HepG2 (cell line): Measurements from ENCODE around the gene COG4. TPM values are rescaled to one million over a fixed set of nuclear protein-coding genes. Genes with fewer than 3 reads are reported as not detected.

Source experiments
- ATAC-seq: fragments of 200-7000 bp; cut with Tn5 transposase; 3 replicates; pipeline ENCODE4 v1.9.1; 2020; ENCODE audit warnings: mild to moderate bottlenecking, moderate library complexity
- BruUV-seq: library from RNA; stranded (reverse); fragments of 400-500 nt; replicated peaks from 2 replicates; lab custom pipeline; 2021; lab: Mats Ljungman, UMichigan
- CTCF ChIA-PET: fragments of 300-600 bp; formaldehyde crosslinking; extraction: SDS; loops from one replicate; lab custom pipeline; 2021; ENCODE audit warnings: low total read pairs, inconsistent platforms, low intra/inter-chr PET ratio; lab: Yijun Ruan, JAX
- POLR2A ChIA-PET: fragments of 350-600 bp; sonication (Branson Sonifier 250); formaldehyde crosslinking; loops from one replicate; lab custom pipeline; 2020; ENCODE audit warnings: antibody characterized with exemption, inconsistent platforms; lab: Yijun Ruan, JAX
- DNase-seq: peaks from one replicate; pipeline ENCODE4 v3.0.0-alpha.2; 2015; ENCODE audit warnings: low spot score
- FAIRE-seq: peaks from 3 replicates; lab custom pipeline; 2011; peaks lifted over from hg19 to GRCh38; lab: Jason Lieb, UNC
- H2AFZ ChIP-seq: one replicate; pipeline ENCODE4 v1.6.1; 2011; ENCODE audit warnings: low read length, inconsistent platforms
- H3K27ac ChIP-seq: fragments of 300-600 bp; 3 replicates; pipeline ENCODE4 v1.8.0; 2011; ENCODE audit warnings: mixed run types, mild to moderate bottlenecking, mixed read lengths, low read length, inconsistent platforms; ENCODE audit not compliant: insufficient read depth; ENCODE audit errors: extremely low read length
- H3K27me3 ChIP-seq, 2 experiments: fragments of 200-600 bp in 1 of 2; 2 replicates in 1 of 2; 3 replicates in 1 of 2; pipeline versions ENCODE4 v1.6.0 to v1.8.0; 2011; ENCODE audit warnings: low read length in 2 of 2, mild to moderate bottlenecking in 2 of 2, moderate library complexity in 2 of 2, inconsistent platforms in 1 of 2; ENCODE audit not compliant: insufficient read depth in 2 of 2, control insufficient read depth in 1 of 2
- H3K36me3 ChIP-seq, 2 experiments: fragments of 200-600 bp in 1 of 2; replicated peaks in 1 of 2; 2 replicates in 1 of 2; 3 replicates in 1 of 2; pipeline versions ENCODE4 v1.5.1 to v1.8.0; 2011; ENCODE audit warnings: low read length in 2 of 2, inconsistent platforms in 1 of 2; ENCODE audit not compliant: insufficient read depth in 2 of 2, control insufficient read depth in 1 of 2
- H3K4me1 ChIP-seq: 2 replicates; pipeline ENCODE4 v1.5.1; 2012; ENCODE audit warnings: low read length, inconsistent platforms; ENCODE audit not compliant: insufficient read depth
- H3K4me2 ChIP-seq: 2 replicates; pipeline ENCODE4 v1.6.0; 2011; ENCODE audit warnings: low read depth, low read length, inconsistent platforms
- H3K4me3 ChIP-seq, 3 experiments: fragments of 200-600 bp in 1 of 3; sonication (generic), shearing (Covaris generic) in 1 of 3; replicated peaks in 1 of 3; 2 replicates each; pipeline ENCODE4 v1.5.1; 2011 to 2016; ENCODE audit warnings: low read length in 3 of 3, inconsistent platforms in 2 of 3, low read depth in 2 of 3, mild to moderate bottlenecking in 2 of 3, control low read depth in 1 of 3, mixed read lengths in 1 of 3; ENCODE audit not compliant: insufficient read depth in 1 of 3
- H3K79me2 ChIP-seq: one replicate; pipeline ENCODE4 v1.6.1; 2011; ENCODE audit warnings: low read length, inconsistent platforms; ENCODE audit not compliant: insufficient read depth
- H3K9ac ChIP-seq: 2 replicates; pipeline ENCODE4 v1.6.0; 2011; ENCODE audit warnings: mild to moderate bottlenecking, low read depth, low read length, inconsistent platforms; ENCODE audit not compliant: insufficient read depth
- H3K9me3 ChIP-seq: 2 replicates; pipeline ENCODE4 v1.5.1; 2012; ENCODE audit warnings: mild to moderate bottlenecking, low read length
- H4K20me1 ChIP-seq: 2 replicates; pipeline ENCODE4 v1.6.0; 2011; ENCODE audit warnings: inconsistent platforms, mild to moderate bottlenecking, low read length, moderate library complexity; ENCODE audit not compliant: insufficient read depth
- CCDC6 ChIP-seq: sonication (generic); formaldehyde crosslinking; IDR thresholded peaks from 2 replicates; pipeline ENCODE4 v1.8.1; 2022; ENCODE audit warnings: mild to moderate bottlenecking, missing genetic modification reagents, moderate library complexity
- EZH2 ChIP-seq: conservative IDR thresholded peaks from 2 replicates; pipeline ENCODE4 v1.6.1; 2012; ENCODE audit warnings: mild to moderate bottlenecking, low read depth, low read length, moderate library complexity
- GPN1 ChIP-seq: sonication (generic); formaldehyde crosslinking; IDR thresholded peaks from 2 replicates; pipeline ENCODE4 v1.5.1; 2020; ENCODE audit warnings: missing genetic modification reagents, borderline replicate concordance
- MED8 ChIP-seq: sonication (generic); formaldehyde crosslinking; IDR thresholded peaks from 2 replicates; pipeline ENCODE4 v1.8.1; 2023; ENCODE audit warnings: mild to moderate bottlenecking, missing genetic modification reagents; ENCODE audit not compliant: insufficient replicate concordance
- RBFOX2 ChIP-seq: fragments of 200-400 bp; formaldehyde crosslinking; IDR thresholded peaks from 2 replicates; pipeline ENCODE4 v1.6.1; 2017; ENCODE audit warnings: low read depth, mild to moderate bottlenecking, low read length
- RBM22 ChIP-seq: fragments of 200-400 bp; formaldehyde crosslinking; optimal IDR thresholded peaks from 2 replicates; pipeline ENCODE3; 2017; ENCODE audit warnings: mild to moderate bottlenecking, low read length, moderate library complexity
- RERE ChIP-seq: IDR thresholded peaks from 2 replicates; pipeline ENCODE4 v1.6.1; 2016; ENCODE audit warnings: low read depth, missing genetic modification reagents, missing compliant biosample characterization
- TBP ChIP-seq: sonication (generic); formaldehyde crosslinking; IDR thresholded peaks from 2 replicates; pipeline ENCODE4 v1.5.0; 2020; ENCODE audit warnings: missing genetic modification reagents
- XBP1 ChIP-seq: sonication (generic); formaldehyde crosslinking; IDR thresholded peaks from 2 replicates; pipeline ENCODE4 v1.5.0; 2020; ENCODE audit warnings: missing genetic modification reagents
- ZC3H4 ChIP-seq: sonication (generic); formaldehyde crosslinking; IDR thresholded peaks from 2 replicates; pipeline ENCODE4 v1.4.0; 2020; ENCODE audit warnings: missing genetic modification reagents, borderline replicate concordance
- ZNF3 ChIP-seq: IDR thresholded peaks from 2 replicates; pipeline ENCODE4 v1.7.0; 2017; ENCODE audit warnings: inconsistent platforms
- ZNF530 ChIP-seq: sonication (generic); formaldehyde crosslinking; IDR thresholded peaks from 2 replicates; pipeline ENCODE4 v1.5.0; 2020; ENCODE audit warnings: low read depth, mild to moderate bottlenecking, missing genetic modification reagents
- ZNF7 ChIP-seq: IDR thresholded peaks from 2 replicates; pipeline ENCODE4 v1.6.1; 2016; ENCODE audit warnings: missing biosample characterization, missing genetic modification reagents
- WGBS: methylation state at CpG from one replicate; pipeline ENCODE4 v1.1.6; 2017; ENCODE audit warnings: low lambda C conversion rate; 5-methylcytosine and 5-hydroxymethylcytosine counted together
- in situ Hi-C: cut with HindIII; loops from 2 replicates; pipeline ENCODE4 v1.10.0; 2017; ENCODE audit warnings: low pct_unique_long_range_greater_than_20kb; ENCODE audit not compliant: extremely low pct_ligation_motif_present
- intact Hi-C: fragments of 100-400 bp; cut with micrococcal nuclease; formaldehyde crosslinking; loops from one replicate; pipeline ENCODE4 v1.10.0; 2022; ENCODE audit not compliant: unreplicated experiment
- polyA plus RNA-seq, 8 experiments: library from polyadenylated mRNA; depleted of rRNA in 3 of 8; stranded (reverse) in 7 of 8; unstranded in 1 of 8; fragments of >200 nt; fragmentation: Illumina TruSeq in 4 of 8; extraction: Trizol in 4 of 8; gene quantifications; 2 replicates each; pipeline versions ENCODE4 v1.2.1 to v1.2.3, GENCODE V29; 2011 to 2016; ENCODE audit warnings: low read depth in 4 of 8, missing spikeins in 1 of 8, mixed read lengths in 1 of 8; ENCODE audit not compliant: insufficient read depth in 1 of 8
- total RNA-seq, 5 experiments: library from RNA; depleted of rRNA; stranded (reverse); fragments of >200 nt; fragmentation: Illumina TruSeq; extraction: Trizol; gene quantifications; 2 replicates each; pipeline ENCODE4 v1.2.3, GENCODE V29; 2016; ENCODE audit warnings: low read depth in 1 of 5

Gene COG4
- total and polyA plus RNA-seq, 2 of the 13 experiments (the other 11 are each of a cell fraction or from before 2014, with no cell fraction given) = 51.1 to 73.8 TPM

DNA sequence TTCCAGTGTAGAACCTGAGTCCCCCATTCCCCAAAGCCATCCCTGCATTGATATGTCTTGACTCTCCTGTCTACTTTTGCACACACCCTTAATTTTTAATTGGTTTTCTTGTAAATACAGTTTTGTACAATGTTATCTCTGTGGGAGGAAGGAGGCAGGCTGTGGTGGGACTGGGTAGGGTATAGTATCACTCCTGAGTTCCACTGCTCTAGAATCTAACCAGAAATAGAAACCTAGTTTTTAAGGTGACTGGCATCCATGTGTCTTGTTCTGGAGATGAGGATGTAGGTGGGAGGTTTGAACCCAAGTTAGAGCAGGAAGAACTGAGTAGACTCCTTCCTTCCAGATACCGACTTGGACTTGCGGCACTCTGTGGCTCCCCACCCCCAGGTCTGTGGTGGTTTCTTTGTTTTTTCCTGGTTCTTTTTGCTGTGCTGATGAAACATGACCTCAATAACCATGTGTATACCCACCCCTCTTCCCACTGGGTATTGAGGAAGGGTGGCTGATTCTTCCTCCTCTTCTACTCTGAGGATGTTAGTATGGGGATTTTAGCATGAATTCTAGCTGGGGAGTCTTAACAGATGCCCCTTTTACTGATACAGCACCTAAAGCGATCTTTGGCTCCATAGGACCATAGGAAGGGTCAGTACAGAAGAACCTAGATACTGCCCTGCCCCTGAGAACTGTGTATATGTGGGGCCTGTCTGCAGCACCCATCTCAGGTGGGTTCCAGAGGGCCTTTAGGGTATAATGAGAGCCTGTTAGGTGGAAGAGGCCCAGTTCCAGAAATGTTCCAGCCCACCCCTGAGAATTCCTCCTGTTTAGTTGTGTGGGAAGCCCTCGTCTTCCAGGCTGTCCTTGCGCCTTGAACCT lies 48.9 kb upstream of the COG4 start:
- Histone ChIP-seq H3K27ac (no peak overlapping the region), H3K4me3 (no peak overlapping the region), H4K20me1 (peaks cover 21% of the 10 kb centered on the region; the same call in 1 of the 2 replicates), H3K9ac (no peak overlapping the region), H3K79me2 (no peaks in the 10 kb centered on the region), H2AFZ (no peak overlapping the region), H3K36me3 (peaks cover 52 to 72% of the 10 kb centered on the region in 2 experiments), H3K4me1 (no peaks in the 10 kb centered on the region), H3K27me3 (no peaks in the 10 kb centered on the region), H3K9me3 (no peaks in the 10 kb centered on the region), H3K4me2 (no peak overlapping the region)
- ChIA-PET CTCF (no interaction called here), POLR2A (no interaction called here)
- ATAC-seq (no peak), DNase-seq (no peak), FAIRE-seq (no peak)
- intact Hi-C loops (no loop called here), in situ Hi-C loops (no loop called here)
- TSS peak; percentile 25 for BruUV-seq
- no peak for TF ChIP-seq ZC3H4 (CRISPR knock-in tag)
- TF ChIP-seq RBFOX2 = 0 out of 2 replicates have a peak, but pooled peaks have one; percentile 18
- peak; percentile 75 for TF ChIP-seq RBM22
- whole genome bisulfite sequencing = 98% methylated on average over 5 of the region's 5 CpGs

GRCh38 chr16:70571623-70572022 lies 48.3 kb upstream of the COG4 start:
- in situ Hi-C loops = no loop called here
- no peak overlapping the region for H3K4me2 ChIP-seq
- peaks cover 21% of the 10 kb centered on the region; the same call in 1 of the 2 replicates for H4K20me1 ChIP-seq
- no peaks in the 10 kb centered on the region for H3K79me2 ChIP-seq
- ATAC-seq (no peak), FAIRE-seq (no peak), DNase-seq (no peak)
- no peaks in the 10 kb centered on the region for H3K4me1 ChIP-seq
- H3K9me3 ChIP-seq = no peaks in the 10 kb centered on the region
- no peaks in the 10 kb centered on the region for H3K27me3 ChIP-seq
- POLR2A ChIA-PET = no interaction called here
- no peak overlapping the region for H2AFZ ChIP-seq
- H3K4me3 ChIP-seq = no peak overlapping the region
- WGBS = 95% methylated on average over 8 of the region's 8 CpGs
- CTCF ChIA-PET = no interaction called here
- BruUV-seq = no TSS peak
- intact Hi-C loops = no loop called here
- no peak overlapping the region for H3K27ac ChIP-seq
- H3K9ac ChIP-seq = no peak overlapping the region
- peaks cover 58 to 78% of the 10 kb centered on the region in 2 experiments for H3K36me3 ChIP-seq
- TF ChIP-seq CCDC6 (CRISPR knock-in tag) = no peak
- TF ChIP-seq ZNF7 (CRISPR knock-in tag) = no peak
- TF ChIP-seq ZNF3 (CRISPR knock-in tag) = no peak
- TF ChIP-seq RERE = no peak
- no peak for TF ChIP-seq MED8
- no peak for TF ChIP-seq ZNF530
- TF ChIP-seq XBP1 (CRISPR knock-in tag) = no peak
- TF ChIP-seq GPN1 (CRISPR knock-in tag) = no peak
- no peak for TF ChIP-seq TBP
- no peak for TF ChIP-seq EZH2
